Stimulated activated CD4-positive, alpha-beta T cell treated with anti-CD3 and anti-CD28 coated beads, Interleukin-2, amount 100 ng/mL, for 4 hours (primary cell): ENCODE results near the gene ENPP6.
"Not testable (repeated sequence)": the region's sequence is repeated elsewhere in the genome, so short reads cannot be mapped to it uniquely, and the experiment has no call there.

Experiments used
- DNase-seq: peaks from one replicate; pipeline ENCODE4 v3.0.0-alpha.2; 2020; ENCODE audit warnings: low read depth

Gene ENPP6

GRCh38 chr4:184061582-184061981 lies 156.1 kb downstream of the ENPP6 start:
- no peak for DNase-seq

- no peak for DNase-seq
Measured at GRCh38 chr4:184059099-184059498, 158.6 kb downstream of the ENPP6 start.

- no peak for DNase-seq
Measured at GRCh38 chr4:184058026-184058425, 159.6 kb downstream of the ENPP6 start.

- DNase-seq, result no peak
Measured at GRCh38 chr4:184056877-184057276, 160.8 kb downstream of the ENPP6 start.

GRCh38 chr4:184053434-184053833 lies 164.2 kb downstream of the ENPP6 start:
- DNase-seq, result no peak

GRCh38 chr4:184052616-184053015 lies 165.1 kb downstream of the ENPP6 start:
- DNase-seq, result no peak

GRCh38 chr4:184051262-184051661 lies 166.4 kb downstream of the ENPP6 start:
- DNase-seq, result not testable (repeated sequence)

GRCh38 chr4:184046148-184046547 lies 171.5 kb downstream of the ENPP6 start:
- no peak for DNase-seq

- no peak for DNase-seq
Measured at GRCh38 chr4:184041156-184041555, 176.5 kb downstream of the ENPP6 start.

- DNase-seq, result no peak
Measured at GRCh38 chr4:184039963-184040383, 177.7 kb downstream of the ENPP6 start.
